Measurements from ENCODE around the gene PIK3AP1. TPM values are rescaled to one million over a fixed set of nuclear protein-coding genes. Genes with fewer than 3 reads are reported as not detected.
"Not testable (repeated sequence)": the region's sequence is repeated elsewhere in the genome, so short reads cannot be mapped to it uniquely, and the experiment has no call there.

Gene PIK3AP1
- total RNA-seq, 6 experiments from 2014 or later, result 36.2 to 197 (median 141) TPM

DNA sequence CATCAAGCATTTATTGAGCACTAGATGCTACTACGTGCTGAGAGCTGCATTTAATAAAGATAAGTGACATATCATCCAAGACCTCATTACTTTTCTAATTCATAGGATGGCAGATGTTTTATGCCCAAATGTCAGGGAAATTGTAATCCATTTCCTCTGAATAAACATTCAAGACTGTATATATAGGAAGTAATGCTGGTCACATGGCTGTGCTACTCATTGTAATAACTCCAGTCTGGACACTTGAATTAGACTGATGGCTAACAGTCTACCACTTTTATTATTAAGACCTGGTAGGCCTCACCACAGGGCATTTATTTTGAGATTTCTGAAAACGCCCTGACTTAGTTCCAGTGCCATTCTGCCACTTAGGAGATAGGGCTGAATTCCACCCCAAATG is 36.6 kb downstream of the PIK3AP1 start:
- 92% methylated on average over 2 of the region's 2 CpGs for WGBS (ENCODE audit: insufficient coverage, low coverage, low lambda C conversion rate, missing lambda C conversion rate)

DNA sequence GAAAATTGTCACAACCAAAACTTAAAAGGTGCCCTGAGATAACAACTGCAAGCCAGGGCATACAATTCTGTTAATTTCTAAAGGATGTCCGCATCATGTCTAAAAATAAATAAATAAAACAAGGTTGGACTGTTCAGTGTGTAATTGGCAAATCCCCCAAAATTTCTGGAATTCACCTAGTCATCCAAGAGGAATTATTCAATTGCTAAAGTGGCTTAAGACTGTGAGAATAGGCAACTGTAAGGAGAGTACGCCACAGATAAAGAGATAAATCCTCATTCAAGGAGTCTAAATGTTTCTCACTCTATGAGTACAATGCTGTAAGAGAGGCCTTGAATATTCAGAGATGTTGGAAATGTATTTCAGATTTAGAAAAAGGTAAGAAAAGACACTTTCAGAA is 37.2 kb downstream of the PIK3AP1 start:
- TF ChIP-seq, protein P1, sequence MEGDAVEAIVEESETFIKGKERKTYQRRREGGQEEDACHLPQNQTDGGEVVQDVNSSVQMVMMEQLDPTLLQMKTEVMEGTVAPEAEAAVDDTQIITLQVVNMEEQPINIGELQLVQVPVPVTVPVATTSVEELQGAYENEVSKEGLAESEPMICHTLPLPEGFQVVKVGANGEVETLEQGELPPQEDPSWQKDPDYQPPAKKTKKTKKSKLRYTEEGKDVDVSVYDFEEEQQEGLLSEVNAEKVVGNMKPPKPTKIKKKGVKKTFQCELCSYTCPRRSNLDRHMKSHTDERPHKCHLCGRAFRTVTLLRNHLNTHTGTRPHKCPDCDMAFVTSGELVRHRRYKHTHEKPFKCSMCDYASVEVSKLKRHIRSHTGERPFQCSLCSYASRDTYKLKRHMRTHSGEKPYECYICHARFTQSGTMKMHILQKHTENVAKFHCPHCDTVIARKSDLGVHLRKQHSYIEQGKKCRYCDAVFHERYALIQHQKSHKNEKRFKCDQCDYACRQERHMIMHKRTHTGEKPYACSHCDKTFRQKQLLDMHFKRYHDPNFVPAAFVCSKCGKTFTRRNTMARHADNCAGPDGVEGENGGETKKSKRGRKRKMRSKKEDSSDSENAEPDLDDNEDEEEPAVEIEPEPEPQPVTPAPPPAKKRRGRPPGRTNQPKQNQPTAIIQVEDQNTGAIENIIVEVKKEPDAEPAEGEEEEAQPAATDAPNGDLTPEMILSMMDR (IDR thresholded peaks at IDR 0.05), result no peak
- no peak for TF ChIP-seq POLR2A (IDR thresholded peaks at IDR 0.05)
- H3K9me3 ChIP-seq, result no peaks in the 10 kb centered on the region
- DNase-seq (no peak), ATAC-seq (peak in 1 of 4 donors; percentile 5)
- peaks cover 0 to 17% (median 3%) of the 10 kb centered on the region in 4 donors for H3K4me1 ChIP-seq
- intact Hi-C loops (cut with DNase I), result no loop called here
- no peaks in the 10 kb centered on the region for H3K36me3 ChIP-seq
- no peaks in the 10 kb centered on the region for H3K27me3 ChIP-seq
- 84% methylated on average over 2 of the region's 2 CpGs for WGBS (ENCODE audit: insufficient coverage, low coverage, low lambda C conversion rate, missing lambda C conversion rate)
- no peak overlapping the region for H3K4me3 ChIP-seq
- no peak overlapping the region for H3K27ac ChIP-seq

More for the DNA sequence above, 36.6 kb downstream of the PIK3AP1 start:
- intact Hi-C loops (cut with DNase I), result no loop called here
- Histone ChIP-seq H3K27ac (no peak overlapping the region), H3K36me3 (no peaks in the 10 kb centered on the region), H3K27me3 (no peaks in the 10 kb centered on the region), H3K9me3 (no peaks in the 10 kb centered on the region), H3K4me3 (no peak overlapping the region), H3K4me1 (peaks cover 0 to 11% (median 0%) of the 10 kb centered on the region in 4 donors)
- ATAC-seq (no peak), DNase-seq (no peak)
- TF ChIP-seq, protein P1 (IDR thresholded peaks at IDR 0.05), result no peak
- TF ChIP-seq POLR2A (IDR thresholded peaks at IDR 0.05), result no peak

DNA sequence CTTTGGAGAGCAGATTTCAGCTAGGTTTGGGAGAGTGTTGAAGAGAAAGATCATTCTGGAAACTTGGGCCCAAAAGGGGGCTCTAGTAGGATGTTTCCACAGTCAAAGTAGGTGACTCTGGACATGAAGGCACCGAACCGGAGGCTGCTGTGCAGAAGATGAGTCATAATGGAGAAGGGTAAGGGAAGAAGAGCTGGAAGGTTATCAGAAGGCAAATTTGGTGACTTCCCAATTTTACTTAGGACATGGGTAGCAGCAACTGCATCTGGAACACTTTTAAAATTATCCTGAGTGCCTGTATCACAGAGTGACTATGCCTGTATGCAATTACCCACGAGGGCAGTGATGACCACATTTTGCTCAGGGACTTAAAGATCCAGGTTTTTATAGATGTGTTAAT is 38.8 kb downstream of the PIK3AP1 start:
- TF ChIP-seq, protein P1 (IDR thresholded peaks at IDR 0.05), result no peak
- no peak for TF ChIP-seq POLR2A (IDR thresholded peaks at IDR 0.05)
- ATAC-seq (no peak), DNase-seq (no peak)
- Histone ChIP-seq H3K27ac (no peak overlapping the region), H3K36me3 (no peaks in the 10 kb centered on the region), H3K4me3 (no peak overlapping the region), H3K27me3 (no peaks in the 10 kb centered on the region), H3K9me3 (no peaks in the 10 kb centered on the region), H3K4me1 (peaks cover 0 to 29% (median 9%) of the 10 kb centered on the region in 4 donors)
- intact Hi-C loops (cut with DNase I), result no loop called here
- 67% methylated on average over 3 of the region's 3 CpGs for WGBS (ENCODE audit: insufficient coverage, low coverage, low lambda C conversion rate, missing lambda C conversion rate)

DNA sequence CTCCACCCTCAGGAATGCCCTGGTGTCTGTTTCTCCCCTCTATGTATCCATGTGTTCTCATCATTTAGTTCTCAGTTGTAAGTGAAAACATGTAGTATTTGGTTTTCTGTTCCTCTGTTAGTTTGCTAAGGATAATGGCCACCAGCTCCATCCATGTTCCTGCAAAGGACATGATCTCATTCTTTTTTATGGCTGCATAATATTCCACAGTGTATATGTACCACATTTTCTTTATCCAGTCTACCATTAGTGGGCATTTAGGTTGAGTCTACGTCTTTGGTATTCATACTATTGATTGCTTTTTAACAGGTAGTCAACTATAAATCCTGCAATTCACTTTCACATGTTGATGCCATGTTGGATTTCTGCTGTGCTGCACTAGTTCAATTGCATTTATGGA is 39.9 kb downstream of the PIK3AP1 start:
- DNase-seq; H3K36me3 ChIP-seq; intact Hi-C loops (cut with DNase I); H3K4me3 ChIP-seq; H3K27me3 ChIP-seq; H3K9me3 ChIP-seq; H3K27ac ChIP-seq; ATAC-seq: not testable (repeated sequence)
- 77% methylated on average over 1 of the region's 1 CpG for WGBS (ENCODE audit: insufficient coverage, low coverage, low lambda C conversion rate, missing lambda C conversion rate)
- peaks cover 0 to 32% (median 13%) of the 10 kb centered on the region in 4 donors for H3K4me1 ChIP-seq

DNA sequence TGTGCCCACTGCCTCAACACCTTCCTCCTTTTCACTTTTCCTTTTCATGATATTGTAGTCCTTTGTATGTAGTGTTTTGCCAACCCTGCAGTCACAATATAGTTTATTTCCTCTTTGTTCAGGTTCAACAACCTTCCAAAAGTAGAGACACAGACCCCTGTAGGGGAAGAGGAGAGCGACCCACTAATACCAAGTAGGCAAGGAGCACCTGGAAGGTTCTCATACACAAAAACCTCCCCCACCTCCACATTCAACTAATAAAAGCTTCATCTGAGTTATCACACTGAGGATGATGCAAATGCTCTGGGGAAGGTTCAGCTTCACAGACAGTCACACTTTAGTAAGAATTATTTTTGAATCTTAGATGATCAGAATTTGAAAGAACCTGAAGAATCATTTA is 41.6 kb downstream of the PIK3AP1 start:
- WGBS (ENCODE audit: insufficient coverage, low coverage, low lambda C conversion rate, missing lambda C conversion rate), result 80% methylated on average over 1 of the region's 1 CpG
- H3K27me3 ChIP-seq, result no peaks in the 10 kb centered on the region
- H3K27ac ChIP-seq, result peak overlapping the region; percentile 61 to 76 (median 66)
- DNase-seq (no peak), ATAC-seq (no peak)
- no peaks in the 10 kb centered on the region for H3K9me3 ChIP-seq
- H3K36me3 ChIP-seq, result no peaks in the 10 kb centered on the region
- H3K4me1 ChIP-seq, result peaks cover 0 to 47% (median 23%) of the 10 kb centered on the region in 4 donors
- intact Hi-C loops (cut with DNase I), result no loop called here
- TF ChIP-seq, protein P1 (IDR thresholded peaks at IDR 0.05), result no peak
- TF ChIP-seq POLR2A (IDR thresholded peaks at IDR 0.05), result no peak
- no peak overlapping the region for H3K4me3 ChIP-seq

Data from right lobe of liver (tissue), 6 donors.